ENCODE data around the gene SOD1.

SOD1 gene

DNA sequence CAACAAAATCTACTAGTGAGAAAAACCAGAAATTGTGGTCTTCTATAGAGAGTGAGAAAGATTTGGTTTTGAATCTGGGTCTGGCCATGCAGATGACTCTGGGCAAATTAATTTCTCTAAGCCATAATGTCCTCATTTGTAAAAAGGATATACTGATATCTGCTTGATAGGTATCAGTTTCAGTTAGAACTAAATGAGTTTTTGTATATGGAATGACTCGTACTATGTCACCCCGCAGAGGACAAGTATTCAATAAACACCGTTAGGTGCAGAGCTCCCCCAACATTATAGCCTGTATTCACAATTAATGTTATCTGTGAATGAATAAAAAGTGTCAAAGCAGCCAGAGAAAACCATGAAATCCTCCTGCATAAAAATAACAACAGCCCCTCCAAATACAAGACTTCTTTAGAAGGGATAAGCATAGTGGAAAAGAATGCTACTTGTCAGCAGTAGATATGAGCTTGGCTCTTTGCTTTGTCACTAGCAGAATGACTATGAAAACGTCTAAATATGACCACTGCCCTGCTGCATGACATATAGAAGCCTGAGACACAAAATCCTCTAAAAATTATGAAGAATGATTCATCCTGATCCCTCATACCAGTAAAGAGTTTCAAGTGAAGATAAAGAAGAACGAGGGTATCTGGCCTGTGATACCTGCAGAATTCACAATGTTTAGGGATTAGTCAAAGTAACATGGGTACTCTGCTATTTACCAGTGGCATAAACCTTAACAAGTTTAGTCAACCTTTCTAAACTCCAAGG is 54.7 kb downstream of the SOD1 start:
- no peak for DNase-seq (ENCODE audit: extremely low spot score)
- ChIA-PET POLR2A (no interaction called here), CTCF (no interaction called here)
- no peak for TF ChIP-seq SUZ12 (IDR thresholded peaks at IDR 0.05)
- no peak for TF ChIP-seq ELF4 (IDR thresholded peaks at IDR 0.05)
- TF ChIP-seq CTBP1 (IDR thresholded peaks at IDR 0.05; ENCODE audit: borderline replicate concordance), result no peak
- no peak for TF ChIP-seq FOXM1 (IDR thresholded peaks at IDR 0.05; ENCODE audit: borderline replicate concordance)
- TF ChIP-seq, protein P1, sequence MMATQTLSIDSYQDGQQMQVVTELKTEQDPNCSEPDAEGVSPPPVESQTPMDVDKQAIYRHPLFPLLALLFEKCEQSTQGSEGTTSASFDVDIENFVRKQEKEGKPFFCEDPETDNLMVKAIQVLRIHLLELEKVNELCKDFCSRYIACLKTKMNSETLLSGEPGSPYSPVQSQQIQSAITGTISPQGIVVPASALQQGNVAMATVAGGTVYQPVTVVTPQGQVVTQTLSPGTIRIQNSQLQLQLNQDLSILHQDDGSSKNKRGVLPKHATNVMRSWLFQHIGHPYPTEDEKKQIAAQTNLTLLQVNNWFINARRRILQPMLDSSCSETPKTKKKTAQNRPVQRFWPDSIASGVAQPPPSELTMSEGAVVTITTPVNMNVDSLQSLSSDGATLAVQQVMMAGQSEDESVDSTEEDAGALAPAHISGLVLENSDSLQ (IDR thresholded peaks at IDR 0.05), result no peak
- TF ChIP-seq SP1 (IDR thresholded peaks at IDR 0.05), result no peak
- no peak for TF ChIP-seq L3MBTL2 (conservative IDR thresholded peaks at IDR 0.05)
- no peak for TF ChIP-seq HDGF (IDR thresholded peaks at IDR 0.05; ENCODE audit: borderline replicate concordance)
- no peak for TF ChIP-seq FOXA1 (IDR thresholded peaks at IDR 0.05)
- TF ChIP-seq LEF1 (IDR thresholded peaks at IDR 0.05; ENCODE audit: borderline replicate concordance), result no peak
- TF ChIP-seq BHLHE40 (IDR thresholded peaks at IDR 0.05; ENCODE audit: borderline replicate concordance), result no peak
- no peak for TF ChIP-seq ARNT (IDR thresholded peaks at IDR 0.05)
- TF ChIP-seq ZNF384 (IDR thresholded peaks at IDR 0.05), result no peak
- TF ChIP-seq NFRKB (IDR thresholded peaks at IDR 0.05), result no peak
- no peak for TF ChIP-seq TARDBP (IDR thresholded peaks at IDR 0.05)
- no peak for TF ChIP-seq FOXK2 (IDR thresholded peaks at IDR 0.05)

DNA sequence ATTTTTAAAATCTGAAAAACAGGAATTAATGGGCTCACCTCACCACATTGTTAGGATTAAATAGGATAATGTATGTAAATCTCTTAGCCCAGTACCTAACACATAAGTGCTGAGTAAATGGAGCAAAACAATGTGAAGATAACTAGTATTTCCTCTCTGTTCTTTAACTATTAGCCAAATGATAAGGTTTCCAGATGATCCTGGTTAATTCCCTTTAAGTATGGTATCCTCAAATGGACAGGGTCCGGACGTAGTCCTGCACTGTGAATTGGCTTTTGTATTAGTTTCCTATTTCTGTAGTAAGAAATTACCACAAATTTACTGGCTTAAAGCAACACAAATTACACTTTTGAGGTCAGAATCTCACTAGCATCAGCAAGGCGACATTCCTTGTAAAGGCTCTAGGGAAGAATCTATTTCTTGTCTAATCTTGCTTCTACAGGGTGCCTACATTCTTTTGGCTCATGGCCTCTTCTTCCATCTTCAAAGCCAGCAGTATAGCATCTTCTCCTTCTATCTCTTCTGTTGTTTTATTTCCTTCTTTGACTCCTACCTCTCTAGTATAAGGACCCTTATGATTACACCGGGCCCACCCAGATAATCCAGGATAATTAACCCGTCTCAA is 55.4 kb downstream of the SOD1 start:
- POLR2A ChIA-PET, result no interaction called here
- CTCF ChIA-PET, result no interaction called here
- no peak for DNase-seq (ENCODE audit: extremely low spot score)
- TF ChIP-seq HDGF (IDR thresholded peaks at IDR 0.05; ENCODE audit: borderline replicate concordance) (no peak), FOXK2 (IDR thresholded peaks at IDR 0.05) (no peak), ELF4 (IDR thresholded peaks at IDR 0.05) (no peak), BHLHE40 (IDR thresholded peaks at IDR 0.05; ENCODE audit: borderline replicate concordance) (no peak), LEF1 (IDR thresholded peaks at IDR 0.05; ENCODE audit: borderline replicate concordance) (no peak), L3MBTL2 (conservative IDR thresholded peaks at IDR 0.05) (no peak)
- TF ChIP-seq, protein P1 (IDR thresholded peaks at IDR 0.05), result no peak

DNA sequence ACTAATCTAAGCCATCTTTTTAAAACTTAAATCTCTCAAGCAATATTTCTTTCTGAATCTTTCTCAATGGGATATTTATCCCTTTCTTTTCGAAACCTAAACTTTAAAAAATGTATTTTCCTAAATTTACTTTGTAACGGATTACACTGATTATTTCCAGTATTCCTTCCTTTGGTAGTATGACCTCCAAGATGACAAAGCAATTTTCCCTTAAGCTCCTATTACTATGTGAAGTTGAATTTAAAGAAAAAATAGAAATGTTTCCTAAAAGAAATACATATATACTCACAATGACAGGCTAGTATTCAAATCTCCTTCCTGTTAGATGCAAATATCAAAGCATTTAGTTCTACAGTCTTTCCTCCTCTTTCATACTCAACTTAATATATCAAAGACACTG is 56.6 kb downstream of the SOD1 start:
- ChIA-PET CTCF (no interaction called here), POLR2A (no interaction called here)

More for the DNA sequence above, 56.6 kb downstream of the SOD1 start:
- no peak for DNase-seq (ENCODE audit: extremely low spot score)
- TF ChIP-seq, protein P1 (IDR thresholded peaks at IDR 0.05), result no peak
- TF ChIP-seq HDGF (IDR thresholded peaks at IDR 0.05; ENCODE audit: borderline replicate concordance) (no peak), ELF4 (IDR thresholded peaks at IDR 0.05) (no peak), FOXM1 (IDR thresholded peaks at IDR 0.05; ENCODE audit: borderline replicate concordance) (no peak), SUZ12 (IDR thresholded peaks at IDR 0.05) (no peak), BHLHE40 (IDR thresholded peaks at IDR 0.05; ENCODE audit: borderline replicate concordance) (no peak), NFRKB (IDR thresholded peaks at IDR 0.05) (no peak)

All from HEK293T (cell line).